ENCODE results near the gene SPATA21. TPM values are rescaled to one million over a fixed set of nuclear protein-coding genes. Genes with fewer than 3 reads are reported as not detected.

Gene SPATA21
- total RNA-seq, 1 donor from 2014 or later = 0.49 TPM

DNA sequence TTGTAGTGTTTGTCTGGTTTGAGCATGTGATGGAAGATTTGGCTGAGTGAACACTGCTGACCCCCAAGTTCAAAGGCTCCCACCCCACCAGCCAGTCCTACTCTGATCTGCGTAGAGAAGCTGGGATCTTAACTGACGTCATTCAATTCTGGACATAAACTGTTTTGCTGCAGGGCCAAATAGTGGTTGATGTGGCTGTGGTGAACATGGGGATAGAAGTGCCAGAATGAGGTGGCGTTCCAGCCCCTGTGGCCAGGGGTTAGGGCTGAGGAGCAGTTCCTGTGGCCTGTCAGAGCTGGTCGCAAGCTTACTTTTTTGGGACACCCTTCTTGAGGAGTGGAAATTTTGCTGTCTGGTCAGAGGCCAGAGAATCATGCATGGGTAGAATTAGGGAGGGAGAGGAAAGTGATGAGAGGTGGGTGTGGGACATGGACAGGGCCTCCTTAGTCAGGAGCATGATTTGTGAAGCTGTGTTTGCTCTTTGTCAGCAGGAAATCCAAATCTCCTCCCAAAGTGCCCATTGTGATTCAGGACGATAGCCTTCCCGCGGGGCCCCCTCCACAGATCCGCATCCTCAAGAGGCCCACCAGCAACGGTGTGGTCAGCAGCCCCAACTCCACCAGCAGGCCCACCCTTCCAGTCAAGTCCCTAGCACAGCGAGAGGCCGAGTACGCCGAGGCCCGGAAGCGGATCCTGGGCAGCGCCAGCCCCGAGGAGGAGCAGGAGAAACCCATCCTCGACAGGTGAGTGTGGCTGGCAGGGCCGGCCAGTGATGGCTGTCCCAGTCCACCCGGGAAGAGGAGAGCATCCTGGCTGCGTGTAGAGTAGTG is 44.3 kb downstream of the SPATA21 start:
- intact Hi-C loops (cut with DNase I) = no loop called here
- DNase-seq (ENCODE audit: low spot score) = no peak
- peak; percentile 23 for ATAC-seq

DNA sequence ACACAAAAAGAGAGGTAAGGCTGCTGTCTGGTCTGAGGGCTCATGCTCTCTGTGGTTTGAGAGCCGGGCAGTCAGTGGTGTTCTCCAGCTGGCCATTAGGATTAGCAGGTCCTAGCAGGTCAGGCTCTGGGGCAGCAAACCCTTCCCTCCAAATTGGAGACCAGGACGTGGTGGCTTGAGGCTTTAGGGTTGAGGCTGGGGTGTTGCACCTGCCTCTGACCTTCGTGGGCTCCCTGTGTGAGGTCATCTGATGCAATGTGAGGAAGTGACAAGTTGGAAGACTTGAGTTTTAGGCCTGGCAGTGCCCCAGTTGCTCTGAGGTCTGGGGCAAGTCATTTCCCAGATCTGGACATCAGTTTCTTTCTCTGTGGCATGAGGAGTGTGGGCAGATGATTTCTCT is 45.8 kb downstream of the SPATA21 start:
- ATAC-seq (no peak), DNase-seq (ENCODE audit: low spot score) (no peak)
- intact Hi-C loops (cut with DNase I) = no loop called here

- no peak for DNase-seq (ENCODE audit: low spot score)
- ATAC-seq = peak; percentile 73
Measured at GRCh38 chr1:16387201-16388188, 49.7 kb downstream of the SPATA21 start.

DNA sequence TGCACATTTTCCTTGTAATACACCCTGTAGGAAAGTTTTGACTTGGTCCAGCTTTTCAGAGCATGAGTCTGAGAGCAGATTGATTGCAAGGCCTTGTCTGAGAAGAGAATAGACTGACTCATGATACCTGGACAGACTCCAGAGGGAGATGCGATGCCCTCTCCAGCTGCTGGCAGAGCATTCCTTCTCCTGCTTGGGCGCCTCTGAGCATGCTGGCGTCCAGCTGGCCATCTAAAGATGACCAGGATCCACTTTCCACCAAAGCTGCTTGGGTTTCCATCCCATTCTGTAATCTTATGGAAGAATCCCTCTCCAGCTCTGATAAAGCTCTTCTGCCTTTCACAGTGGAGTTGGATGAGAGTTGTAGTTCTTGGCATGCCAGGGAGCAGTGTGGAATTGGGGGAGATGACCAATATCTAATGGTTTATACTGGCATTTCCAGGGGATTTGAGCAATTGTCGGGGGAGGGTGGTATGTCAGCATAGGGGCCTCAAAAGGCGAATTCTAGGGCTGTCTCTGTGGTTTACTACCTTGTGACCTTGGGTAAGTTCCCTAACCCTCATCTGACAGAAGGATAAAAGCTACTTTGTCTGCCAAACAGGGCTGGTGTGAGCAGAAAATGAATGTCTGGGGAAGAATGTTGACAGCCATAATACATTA is 50.6 kb downstream of the SPATA21 start:
- intact Hi-C loops (cut with DNase I) = no loop called here
- no peak for DNase-seq (ENCODE audit: low spot score)
- ATAC-seq = peak; percentile 65

More at GRCh38 chr1:16387201-16388188, 49.7 kb downstream of the SPATA21 start:
- intact Hi-C loops (cut with DNase I) = no loop called here

GRCh38 chr1:16385659-16386453 is 51.4 kb downstream of the SPATA21 start:
- DNase-seq (ENCODE audit: low spot score) (no peak), ATAC-seq (no peak)
- intact Hi-C loops (cut with DNase I) = no loop called here

- DNase-seq (ENCODE audit: low spot score) = no peak
- no peak for ATAC-seq
- intact Hi-C loops (cut with DNase I) = no loop called here
Measured at GRCh38 chr1:16383888-16384287, 53.3 kb downstream of the SPATA21 start.

DNA sequence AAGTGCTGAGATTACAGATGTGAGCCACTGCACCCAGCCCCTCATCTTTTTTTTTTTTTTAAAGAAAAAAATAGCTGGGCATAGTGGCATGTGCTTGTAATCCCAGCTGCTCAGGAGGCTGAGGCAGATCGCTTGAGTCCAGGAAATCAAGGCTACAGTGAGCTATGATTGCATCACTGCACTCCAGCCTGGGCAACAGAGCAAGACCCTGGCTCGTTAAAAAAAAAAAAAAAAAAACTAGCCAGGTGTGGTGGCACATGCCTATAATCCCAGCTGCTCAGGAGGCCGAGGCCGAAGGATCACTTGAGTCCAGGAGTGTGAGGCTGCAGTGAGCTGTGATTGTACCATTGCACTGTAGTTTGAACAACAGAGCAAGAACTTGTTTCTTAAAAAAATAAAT is 56.4 kb downstream of the SPATA21 start:
- intact Hi-C loops (cut with DNase I) = no loop called here
- ATAC-seq (no peak), DNase-seq (ENCODE audit: low spot score) (no peak)

DNA sequence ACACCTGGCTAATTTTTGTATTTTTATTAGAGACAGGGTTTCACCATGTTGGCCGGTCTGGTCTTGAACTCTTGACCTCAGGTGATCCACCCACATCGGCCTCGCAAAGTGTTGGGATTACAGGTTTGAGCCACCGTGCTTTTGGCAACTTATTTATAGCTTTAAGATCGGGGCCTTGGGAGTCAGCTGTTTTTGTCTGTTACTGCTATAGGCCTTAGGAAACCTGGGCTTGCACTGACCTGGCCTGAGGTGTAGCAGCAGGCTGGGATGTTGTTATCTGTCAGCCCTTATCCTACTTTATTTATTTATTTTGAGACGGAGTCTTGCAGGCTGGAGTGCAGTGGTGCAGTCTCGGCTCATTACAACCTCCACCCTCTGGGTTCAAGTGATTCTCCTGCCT is 58.8 kb downstream of the SPATA21 start:
- no peak for ATAC-seq

DNA sequence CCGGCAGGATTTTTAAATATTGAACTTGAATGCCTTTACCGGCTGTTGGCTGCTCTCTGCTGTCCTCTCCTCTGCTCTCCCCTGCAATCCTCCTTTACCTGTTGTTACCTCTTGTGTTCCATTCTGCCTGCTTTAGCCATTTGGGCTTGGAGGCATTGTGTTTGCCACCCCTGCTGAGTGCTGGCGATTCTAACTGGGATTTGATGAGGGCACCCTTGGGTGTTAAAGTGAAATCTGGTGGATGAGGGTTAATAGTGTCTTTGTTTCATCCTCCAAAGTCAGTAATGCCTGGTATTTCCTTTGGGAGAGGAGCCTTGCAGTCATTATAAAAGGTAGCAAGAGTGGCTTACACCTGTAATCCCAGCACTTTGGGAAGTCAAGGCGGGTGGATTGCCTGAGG is 60.3 kb downstream of the SPATA21 start:
- no peak for DNase-seq (ENCODE audit: low spot score)
- ATAC-seq = no peak
- intact Hi-C loops (cut with DNase I) = no loop called here

More for the DNA sequence above, 58.8 kb downstream of the SPATA21 start:
- intact Hi-C loops (cut with DNase I) = no loop called here
- no peak for DNase-seq (ENCODE audit: low spot score)

DNA sequence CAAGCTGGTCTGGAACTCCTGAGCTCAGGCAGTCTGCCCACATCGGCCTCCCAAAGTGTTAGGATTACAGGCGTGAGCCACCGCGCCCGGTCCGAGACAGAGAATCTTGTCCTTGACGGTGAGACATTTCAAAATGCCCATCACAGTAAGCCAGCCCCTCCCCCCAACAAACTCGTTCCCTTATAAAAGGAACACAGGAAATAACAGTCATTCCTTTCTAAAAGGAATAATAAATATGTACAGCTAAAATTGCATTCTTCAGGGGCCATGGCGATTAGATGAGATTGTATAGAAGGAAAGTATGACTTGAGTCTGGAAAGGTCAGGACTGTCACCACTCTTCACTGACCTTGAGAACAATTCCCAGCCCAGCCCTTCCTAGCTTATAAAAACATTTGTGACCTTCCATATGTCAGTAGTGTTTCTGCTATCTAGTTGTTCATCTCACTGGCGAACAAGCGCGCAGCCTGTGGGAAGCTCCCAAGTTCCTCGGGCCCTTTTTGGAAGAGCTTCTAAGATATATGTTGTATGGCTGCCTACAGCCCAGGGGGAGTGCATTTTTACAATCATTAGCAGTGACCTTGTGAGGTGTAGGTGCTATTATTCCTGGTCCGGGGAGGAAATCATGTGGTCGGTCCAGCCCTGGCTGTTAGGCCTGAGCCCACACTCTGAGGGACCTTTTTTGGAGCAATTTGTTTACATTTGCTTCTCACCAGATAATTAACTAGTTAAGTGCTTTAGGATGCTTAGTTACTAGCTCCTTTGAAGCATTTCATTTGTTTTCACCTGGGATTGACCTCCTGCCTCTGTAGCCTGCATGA is 61.5 kb downstream of the SPATA21 start:
- ATAC-seq (no peak), DNase-seq (ENCODE audit: low spot score) (no peak)
- intact Hi-C loops (cut with DNase I) = no loop called here

- intact Hi-C loops (cut with DNase I) = no loop called here
- no peak for ATAC-seq
- no peak for DNase-seq (ENCODE audit: low spot score)
Measured at GRCh38 chr1:16374266-16374665, 63.0 kb downstream of the SPATA21 start.

GRCh38 chr1:16372535-16373285 is 64.5 kb downstream of the SPATA21 start:
- ATAC-seq (no peak), DNase-seq (ENCODE audit: low spot score) (no peak)
- intact Hi-C loops (cut with DNase I) = no loop called here

DNA sequence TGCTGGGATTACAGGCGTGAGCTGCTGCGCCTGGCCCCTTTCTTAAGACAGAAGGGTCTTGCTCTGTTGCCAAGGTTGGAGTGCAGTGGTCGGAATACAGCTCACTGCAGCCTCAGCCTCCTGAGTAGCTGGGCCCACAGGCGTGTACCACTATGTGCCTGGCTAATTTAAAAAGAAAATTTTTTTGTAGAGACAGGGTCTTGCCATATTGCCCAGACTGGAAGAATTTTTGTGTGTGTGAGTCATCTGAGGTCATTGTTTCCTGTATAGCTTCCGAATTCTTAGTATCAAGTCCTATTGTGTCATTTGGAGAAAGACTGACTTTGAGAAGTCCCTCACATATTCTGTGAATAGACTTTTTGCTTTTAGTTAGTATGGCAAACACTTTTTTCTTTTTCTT is 65.5 kb downstream of the SPATA21 start:
- DNase-seq (ENCODE audit: low spot score) (no peak), ATAC-seq (no peak)
- intact Hi-C loops (cut with DNase I) = no loop called here

GRCh38 chr1:16369821-16370220 is 67.4 kb downstream of the SPATA21 start:
- intact Hi-C loops (cut with DNase I) = no loop called here
- ATAC-seq = no peak

DNA sequence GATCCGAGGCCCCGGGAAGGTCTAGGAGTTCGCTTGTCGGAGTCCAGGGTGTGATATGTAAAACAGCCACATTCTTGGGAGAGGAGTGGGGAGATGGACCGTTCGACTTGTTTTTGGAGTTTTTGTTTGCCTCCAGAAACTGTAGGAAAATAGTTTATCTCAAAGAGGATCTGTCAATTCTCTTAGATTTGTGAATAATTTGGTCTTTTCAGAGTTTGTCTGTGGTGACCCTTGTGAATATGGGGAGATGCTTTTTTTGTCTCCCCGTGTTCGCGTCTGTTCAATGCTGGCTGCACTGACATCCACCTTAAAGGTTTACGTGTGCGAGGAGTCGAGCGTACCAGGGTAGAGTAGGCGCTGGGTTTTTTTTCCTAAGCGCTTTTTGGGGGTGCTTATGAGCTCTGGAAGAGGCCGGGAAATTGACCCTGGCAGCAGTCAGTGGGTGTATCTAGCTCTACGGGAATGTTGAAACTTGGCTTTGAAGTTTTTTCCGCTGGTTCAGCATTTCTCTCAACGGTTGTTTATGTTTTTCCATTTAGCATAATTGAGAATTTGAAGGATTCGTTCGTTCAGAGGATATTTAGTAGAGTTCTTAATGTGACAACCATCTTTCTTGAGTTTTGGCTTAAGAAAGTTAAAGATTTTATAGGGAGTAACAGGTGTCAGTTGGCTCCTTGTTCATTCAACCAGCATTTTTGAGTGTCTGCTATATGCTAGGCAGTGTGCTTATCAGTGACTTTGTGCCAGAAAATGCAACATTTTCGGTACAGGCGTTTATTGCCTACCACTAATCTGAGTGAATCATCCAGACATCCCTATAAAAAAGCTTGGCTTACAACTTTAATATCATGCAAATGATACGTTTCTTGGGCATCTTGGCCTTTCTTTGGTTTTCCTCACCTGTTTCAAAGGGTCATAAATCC is 69.0 kb downstream of the SPATA21 start:
- intact Hi-C loops (cut with DNase I) = no loop called here
- DNase-seq (ENCODE audit: low spot score) (no peak), ATAC-seq (no peak)

More at GRCh38 chr1:16369821-16370220, 67.4 kb downstream of the SPATA21 start:
- no peak for DNase-seq (ENCODE audit: low spot score)
